ENCODE data around the gene ISM1.

Gene ISM1

GRCh38 chr20:13286052-13286451 is 65.0 kb downstream of the ISM1 start:
- Histone ChIP-seq H3K27me3 (ENCODE audit: low read depth, low read length) (0 out of 2 replicates have a peak, but pooled peaks cover 11% of the 10 kb centered on the region), H3K79me2 (ENCODE audit: low read length) (no peaks in the 10 kb centered on the region), H3K9me3 (ENCODE audit: insufficient read depth, low read length) (no peaks in the 10 kb centered on the region), H3K4me3 (ENCODE audit: low read length) (no peak overlapping the region), H3K9ac (ENCODE audit: low read length) (no peak overlapping the region), H2AFZ (ENCODE audit: low read depth, low read length) (no peak overlapping the region), H3K4me1 (ENCODE audit: low read length) (peaks cover 8% of the 10 kb centered on the region), H4K20me1 (ENCODE audit: insufficient read depth, low read length) (no peaks in the 10 kb centered on the region), H3K36me3 (replicated peaks; ENCODE audit: low read depth, low read length) (no peaks in the 10 kb centered on the region), H3K4me2 (ENCODE audit: low read length) (no peak overlapping the region), H3K27ac (ENCODE audit: low read length) (no peak overlapping the region)
- TF ChIP-seq CTCF (IDR thresholded peaks at IDR 0.05; ENCODE audit: low read depth, low read length) (no peak), EZH2phosphoT487 (IDR thresholded peaks at IDR 0.05; ENCODE audit: low read depth) (no peak)

GRCh38 chr20:13286607-13287006 is 65.5 kb downstream of the ISM1 start:
- Histone ChIP-seq H2AFZ (ENCODE audit: low read depth, low read length) (no peak overlapping the region), H3K4me2 (ENCODE audit: low read length) (no peak overlapping the region), H3K4me3 (ENCODE audit: low read length) (no peak overlapping the region), H3K27ac (ENCODE audit: low read length) (no peak overlapping the region), H3K27me3 (ENCODE audit: low read depth, low read length) (0 out of 2 replicates have a peak, but pooled peaks cover 13% of the 10 kb centered on the region), H3K9ac (ENCODE audit: low read length) (no peak overlapping the region), H3K36me3 (replicated peaks; ENCODE audit: low read depth, low read length) (no peaks in the 10 kb centered on the region), H3K4me1 (ENCODE audit: low read length) (peaks cover 8% of the 10 kb centered on the region), H3K9me3 (ENCODE audit: insufficient read depth, low read length) (no peaks in the 10 kb centered on the region), H3K79me2 (ENCODE audit: low read length) (no peaks in the 10 kb centered on the region), H4K20me1 (ENCODE audit: insufficient read depth, low read length) (no peaks in the 10 kb centered on the region)
- TF ChIP-seq CTCF (IDR thresholded peaks at IDR 0.05; ENCODE audit: low read depth, low read length) (no peak), EZH2phosphoT487 (IDR thresholded peaks at IDR 0.05; ENCODE audit: low read depth) (no peak)

- Histone ChIP-seq H3K9me3 (ENCODE audit: insufficient read depth, low read length) (no peaks in the 10 kb centered on the region), H2AFZ (ENCODE audit: low read depth, low read length) (no peak overlapping the region), H3K9ac (ENCODE audit: low read length) (no peak overlapping the region), H3K27me3 (ENCODE audit: low read depth, low read length) (peaks cover 19% of the 10 kb centered on the region), H3K27ac (ENCODE audit: low read length) (no peak overlapping the region), H3K36me3 (replicated peaks; ENCODE audit: low read depth, low read length) (no peaks in the 10 kb centered on the region), H3K79me2 (ENCODE audit: low read length) (no peaks in the 10 kb centered on the region), H3K4me1 (ENCODE audit: low read length) (peaks cover 8% of the 10 kb centered on the region), H3K4me3 (ENCODE audit: low read length) (no peak overlapping the region), H4K20me1 (ENCODE audit: insufficient read depth, low read length) (no peaks in the 10 kb centered on the region), H3K4me2 (ENCODE audit: low read length) (no peak overlapping the region)
- TF ChIP-seq EZH2phosphoT487 (IDR thresholded peaks at IDR 0.05; ENCODE audit: low read depth): no peak
- no peak for TF ChIP-seq CTCF (IDR thresholded peaks at IDR 0.05; ENCODE audit: low read depth, low read length)
These were observed 67.3 kb downstream of the ISM1 start for GRCh38 chr20:13288357-13288756.

GRCh38 chr20:13289031-13289430 is 68.0 kb downstream of the ISM1 start:
- H3K4me2 ChIP-seq (ENCODE audit: low read length): no peak overlapping the region

More at GRCh38 chr20:13289031-13289430, 68.0 kb downstream of the ISM1 start:
- no peaks in the 10 kb centered on the region for H4K20me1 ChIP-seq (ENCODE audit: insufficient read depth, low read length)
- peaks cover 20% of the 10 kb centered on the region for H3K27me3 ChIP-seq (ENCODE audit: low read depth, low read length)
- no peaks in the 10 kb centered on the region for H3K36me3 ChIP-seq (replicated peaks; ENCODE audit: low read depth, low read length)
- no peaks in the 10 kb centered on the region for H3K79me2 ChIP-seq (ENCODE audit: low read length)
- no peak overlapping the region for H3K27ac ChIP-seq (ENCODE audit: low read length)
- H3K9me3 ChIP-seq (ENCODE audit: insufficient read depth, low read length): no peaks in the 10 kb centered on the region
- no peak overlapping the region for H3K9ac ChIP-seq (ENCODE audit: low read length)
- H3K4me1 ChIP-seq (ENCODE audit: low read length): peaks cover 8% of the 10 kb centered on the region
- H3K4me3 ChIP-seq (ENCODE audit: low read length): no peak overlapping the region
- TF ChIP-seq CTCF (IDR thresholded peaks at IDR 0.05; ENCODE audit: low read depth, low read length): no peak
- no peak for TF ChIP-seq EZH2phosphoT487 (IDR thresholded peaks at IDR 0.05; ENCODE audit: low read depth)
- H2AFZ ChIP-seq (ENCODE audit: low read depth, low read length): no peak overlapping the region

All from OCI-LY3 (cell line).